Spleen (tissue), 7 donors: ENCODE measurements around the gene TRIM47.

Experiments used
- POLR2A ChIP-seq, 3 donors: fragments of 450-650 bp; IDR thresholded peaks; one replicate each; pipeline ENCODE4 v1.5.1; 2017; ENCODE audit warnings: antibody characterized with exemption in 3 of 3, mild to moderate bottlenecking in 1 of 3
- TF ChIP-seq, protein P1 (sequence below), 11 experiments: fragments of 200-600 bp in 7 of 11; fragments of 450-650 bp in 4 of 11; sonication (generic) in 4 of 11; IDR thresholded peaks in 8 of 11; conservative IDR thresholded peaks in 3 of 11; 1 replicate in 7 of 11; 2 replicates in 4 of 11; pipeline versions ENCODE4 v1.4.0 to v1.8.0; 2016 to 2021; ENCODE audit warnings: antibody characterized with exemption in 11 of 11, inconsistent platforms in 4 of 11, mild to moderate bottlenecking in 1 of 11
- donor health status: DM: no; HTN: no; CAD: no; lungs with moderate emphysema.
- donor health status: DM: no; HTN: no; CAD: no.
- donor health status: DM: no; HTN: no; CAD: no.

DNA sequence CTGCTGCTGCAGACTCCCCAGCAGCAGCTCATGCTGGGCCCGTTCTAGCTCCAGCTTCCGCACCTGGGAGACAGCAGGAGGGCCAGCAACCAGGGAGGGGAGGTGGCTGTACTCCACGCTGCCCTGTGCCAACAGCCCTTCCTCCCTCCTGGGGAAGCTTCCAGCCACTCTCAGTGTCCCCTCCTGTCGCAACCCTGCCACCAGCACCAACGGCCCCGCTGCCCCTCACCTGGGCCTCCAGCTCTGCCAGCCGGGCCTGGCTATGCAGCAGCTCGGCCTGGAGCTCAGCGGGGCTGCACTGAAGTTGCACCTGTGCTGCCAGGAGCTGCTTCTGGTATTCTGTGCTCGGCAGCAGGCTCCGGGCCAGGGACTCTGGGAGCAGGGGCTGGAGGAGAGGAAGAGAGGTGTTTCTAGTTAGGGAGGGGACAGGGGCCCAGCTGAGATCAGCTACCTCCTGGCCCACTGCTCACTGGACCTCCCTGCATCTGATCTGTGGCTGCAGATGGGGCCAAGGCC, 41.7 kb upstream of the TRIM47 start:
- TF ChIP-seq, protein P1, sequence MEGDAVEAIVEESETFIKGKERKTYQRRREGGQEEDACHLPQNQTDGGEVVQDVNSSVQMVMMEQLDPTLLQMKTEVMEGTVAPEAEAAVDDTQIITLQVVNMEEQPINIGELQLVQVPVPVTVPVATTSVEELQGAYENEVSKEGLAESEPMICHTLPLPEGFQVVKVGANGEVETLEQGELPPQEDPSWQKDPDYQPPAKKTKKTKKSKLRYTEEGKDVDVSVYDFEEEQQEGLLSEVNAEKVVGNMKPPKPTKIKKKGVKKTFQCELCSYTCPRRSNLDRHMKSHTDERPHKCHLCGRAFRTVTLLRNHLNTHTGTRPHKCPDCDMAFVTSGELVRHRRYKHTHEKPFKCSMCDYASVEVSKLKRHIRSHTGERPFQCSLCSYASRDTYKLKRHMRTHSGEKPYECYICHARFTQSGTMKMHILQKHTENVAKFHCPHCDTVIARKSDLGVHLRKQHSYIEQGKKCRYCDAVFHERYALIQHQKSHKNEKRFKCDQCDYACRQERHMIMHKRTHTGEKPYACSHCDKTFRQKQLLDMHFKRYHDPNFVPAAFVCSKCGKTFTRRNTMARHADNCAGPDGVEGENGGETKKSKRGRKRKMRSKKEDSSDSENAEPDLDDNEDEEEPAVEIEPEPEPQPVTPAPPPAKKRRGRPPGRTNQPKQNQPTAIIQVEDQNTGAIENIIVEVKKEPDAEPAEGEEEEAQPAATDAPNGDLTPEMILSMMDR (IDR thresholded peaks at IDR 0.05 in 8 of 11, conservative IDR thresholded peaks at IDR 0.05 in 3 of 11): no peak
- TF ChIP-seq POLR2A (IDR thresholded peaks at IDR 0.05): no peak
